GM23338 (cell line): ENCODE measurements around the gene RYR3. TPM values are rescaled to one million over a fixed set of nuclear protein-coding genes. Genes with fewer than 3 reads are reported as not detected.

Experiments
- ATAC-seq: fragments of 200-7000 bp; cut with Tn5 transposase; 3 replicates; pipeline ENCODE4 v1.9.1; 2020
- DNase-seq: peaks from one replicate; pipeline ENCODE4 v3.0.0-alpha.2; 2015; ENCODE audit warnings: low spot score
- H2AFZ ChIP-seq: fragments of 200-600 bp; sonication (generic); 2 replicates; pipeline ENCODE4 v1.8.0; 2016; ENCODE audit warnings: antibody characterized with exemption, mild to moderate bottlenecking, moderate library complexity
- H3F3A ChIP-seq: fragments of 200-600 bp; sonication (generic); replicated peaks from 2 replicates; pipeline ENCODE4 v1.8.0; 2017; ENCODE audit warnings: antibody characterized with exemption, mixed run types, low read depth
- H3K27ac ChIP-seq: fragments of 200-600 bp; sonication (generic); 2 replicates; pipeline ENCODE4 v1.6.1; 2016; ENCODE audit warnings: low read depth
- H3K27me3 ChIP-seq: fragments of 200-600 bp; sonication (generic); 2 replicates; pipeline ENCODE4 v1.8.0; 2016; ENCODE audit warnings: mild to moderate bottlenecking, mixed run types, moderate library complexity; ENCODE audit not compliant: insufficient read depth
- H3K36me3 ChIP-seq: fragments of 200-600 bp; sonication (generic); 2 replicates; pipeline ENCODE4 v1.8.0; 2016; ENCODE audit warnings: mild to moderate bottlenecking; ENCODE audit not compliant: insufficient read depth
- H3K4me1 ChIP-seq: fragments of 200-600 bp; sonication (generic); 2 replicates; pipeline ENCODE4 v1.8.0; 2016; ENCODE audit warnings: mild to moderate bottlenecking, moderate library complexity; ENCODE audit not compliant: insufficient read depth
- H3K4me2 ChIP-seq: fragments of 200-600 bp; sonication (generic); 2 replicates; pipeline ENCODE4 v1.7.1; 2017; ENCODE audit warnings: mixed run types
- H3K4me3 ChIP-seq: fragments of 200-600 bp; sonication (generic); 2 replicates; pipeline ENCODE4 v1.6.1; 2016; ENCODE audit warnings: mixed run types
- H3K79me2 ChIP-seq: fragments of 200-600 bp; sonication (generic); replicated peaks from 2 replicates; pipeline ENCODE4 v1.8.0; 2017; ENCODE audit warnings: mild to moderate bottlenecking; ENCODE audit not compliant: insufficient read depth
- H3K9me2 ChIP-seq: fragments of 200-600 bp; sonication (generic); 2 replicates; pipeline ENCODE4 v1.8.0; 2017; ENCODE audit not compliant: insufficient read depth
- H4K20me1 ChIP-seq: fragments of 200-600 bp; sonication (generic); replicated peaks from 2 replicates; pipeline ENCODE4 v1.8.0; 2017; ENCODE audit warnings: mild to moderate bottlenecking; ENCODE audit not compliant: insufficient read depth
- H3K27ac Mint-ChIP-seq: 2 replicates; pipeline ENCODE4 v1.8.0; 2020; ENCODE audit warnings: inconsistent platforms, mild to moderate bottlenecking, moderate library complexity, mixed read lengths
- H3K27me3 Mint-ChIP-seq: 3 replicates; pipeline ENCODE4 v1.8.0; 2022; ENCODE audit warnings: low read depth, mild to moderate bottlenecking, moderate library complexity, mixed read lengths, inconsistent platforms; ENCODE audit not compliant: insufficient read depth, poor library complexity
- H3K36me3 Mint-ChIP-seq: 3 replicates; pipeline ENCODE4 v1.8.0; 2021; ENCODE audit warnings: low read depth, mild to moderate bottlenecking, inconsistent platforms, moderate library complexity, mixed read lengths
- H3K4me1 Mint-ChIP-seq: 3 replicates; pipeline ENCODE4 v1.8.0; 2020; ENCODE audit warnings: mild to moderate bottlenecking, inconsistent platforms, mixed read lengths
- H3K4me3 Mint-ChIP-seq: 3 replicates; pipeline ENCODE4 v1.8.0; 2021; ENCODE audit warnings: moderate library complexity, mild to moderate bottlenecking, inconsistent platforms, mixed read lengths
- H3K9me3 Mint-ChIP-seq: 3 replicates; pipeline ENCODE4 v1.8.0; 2020; ENCODE audit warnings: moderate library complexity, mild to moderate bottlenecking, inconsistent platforms, mixed read lengths
- JUNB ChIP-seq: IDR thresholded peaks from one replicate; pipeline ENCODE4 v1.6.1; 2016; ENCODE audit warnings: antibody characterized with exemption; ENCODE audit not compliant: unreplicated experiment
- NANOG ChIP-seq: IDR thresholded peaks from 2 replicates; pipeline ENCODE4 v1.6.1; 2016; ENCODE audit warnings: antibody characterized with exemption, borderline replicate concordance
- STAT1 ChIP-seq: IDR thresholded peaks from one replicate; pipeline ENCODE4 v1.6.1; 2016; ENCODE audit warnings: antibody characterized with exemption; ENCODE audit not compliant: unreplicated experiment
- ZNF331 ChIP-seq: fragments of 250-450 bp; sonication (Bioruptor Pico); IDR thresholded peaks from 2 replicates; pipeline ENCODE4 v1.5.0; 2020; ENCODE audit warnings: low read depth, mild to moderate bottlenecking, moderate library complexity
- polyA plus RNA-seq: library from polyadenylated mRNA; unstranded; fragments of >200 nt; fragmentation: Nextera tagmentation; extraction: Ambion mirVana; gene quantifications from 2 replicates; pipeline ENCODE4 v1.2.1, GENCODE V29; 2016
- total RNA-seq: library from RNA; depleted of rRNA; stranded (reverse); fragments of >200 nt; shearing (Covaris generic); gene quantifications from 2 replicates; pipeline ENCODE4 v1.2.3, GENCODE V29; 2014
- TF ChIP-seq, protein P1 (sequence below), 2 experiments: fragments of 200-600 bp in 1 of 2; sonication (generic) in 1 of 2; conservative IDR thresholded peaks; 2 replicates each; pipeline versions ENCODE4 v1.5.1 to v1.6.1; 2016 to 2017; ENCODE audit warnings: antibody characterized with exemption in 2 of 2, low read depth in 2 of 2, mild to moderate bottlenecking in 2 of 2, moderate library complexity in 1 of 2
- TF ChIP-seq, protein P2 (sequence below): IDR thresholded peaks from one replicate; pipeline ENCODE4 v1.6.1; 2018; ENCODE audit warnings: antibody characterized with exemption; ENCODE audit not compliant: unreplicated experiment
- TF ChIP-seq, protein P3 (sequence below): fragments of 250-450 bp; sonication (Bioruptor Pico); IDR thresholded peaks from 2 replicates; pipeline ENCODE4 v1.5.0; 2020; ENCODE audit warnings: mild to moderate bottlenecking, moderate library complexity

RYR3 gene
- total and polyA plus RNA-seq, 2 experiments from 2014 or later, result 1.1 to 1.2 TPM

DNA sequence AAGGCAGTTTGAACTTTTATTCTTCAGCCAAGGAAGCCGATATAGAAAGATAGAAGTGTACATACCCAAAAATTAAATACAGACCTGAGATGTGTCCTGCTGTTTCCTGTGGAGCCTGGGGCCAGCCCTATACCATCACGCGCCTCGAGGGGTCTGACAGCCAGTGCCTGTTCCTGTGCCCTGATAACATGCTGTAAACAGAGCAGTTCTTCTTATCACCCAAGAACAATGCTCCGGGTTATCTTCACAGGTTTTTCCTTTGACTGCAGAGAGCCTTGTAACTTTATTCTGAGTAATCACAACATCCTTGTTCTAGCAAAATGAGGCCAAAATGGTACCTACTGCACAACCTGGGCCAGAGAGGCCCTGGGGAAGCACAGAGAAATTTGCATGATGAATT is 367.8 kb downstream of the RYR3 start:
- DNase-seq (no peak), ATAC-seq (no peak)
- Histone ChIP-seq H3K79me2 (no peaks in the 10 kb centered on the region), H3K27me3 (no peaks in the 10 kb centered on the region), H3K4me3 (no peak overlapping the region), H2AFZ (no peak overlapping the region), H3K27ac (no peak overlapping the region), H3K36me3 (no peaks in the 10 kb centered on the region), H4K20me1 (no peaks in the 10 kb centered on the region), H3K4me1 (peaks cover 2% of the 10 kb centered on the region; the same call in 1 of the 2 replicates), H3F3A (no peaks in the 10 kb centered on the region), H3K4me2 (no peak overlapping the region), H3K9me2 (no peaks in the 10 kb centered on the region)
- Mint-ChIP-seq H3K27ac (no peak overlapping the region), H3K27me3 (peaks cover 7% of the 10 kb centered on the region), H3K4me1 (peaks cover 5% of the 10 kb centered on the region), H3K4me3 (no peak overlapping the region), H3K9me3 (no peaks in the 10 kb centered on the region), H3K36me3 (no peaks in the 10 kb centered on the region)
- TF ChIP-seq, protein P1, sequence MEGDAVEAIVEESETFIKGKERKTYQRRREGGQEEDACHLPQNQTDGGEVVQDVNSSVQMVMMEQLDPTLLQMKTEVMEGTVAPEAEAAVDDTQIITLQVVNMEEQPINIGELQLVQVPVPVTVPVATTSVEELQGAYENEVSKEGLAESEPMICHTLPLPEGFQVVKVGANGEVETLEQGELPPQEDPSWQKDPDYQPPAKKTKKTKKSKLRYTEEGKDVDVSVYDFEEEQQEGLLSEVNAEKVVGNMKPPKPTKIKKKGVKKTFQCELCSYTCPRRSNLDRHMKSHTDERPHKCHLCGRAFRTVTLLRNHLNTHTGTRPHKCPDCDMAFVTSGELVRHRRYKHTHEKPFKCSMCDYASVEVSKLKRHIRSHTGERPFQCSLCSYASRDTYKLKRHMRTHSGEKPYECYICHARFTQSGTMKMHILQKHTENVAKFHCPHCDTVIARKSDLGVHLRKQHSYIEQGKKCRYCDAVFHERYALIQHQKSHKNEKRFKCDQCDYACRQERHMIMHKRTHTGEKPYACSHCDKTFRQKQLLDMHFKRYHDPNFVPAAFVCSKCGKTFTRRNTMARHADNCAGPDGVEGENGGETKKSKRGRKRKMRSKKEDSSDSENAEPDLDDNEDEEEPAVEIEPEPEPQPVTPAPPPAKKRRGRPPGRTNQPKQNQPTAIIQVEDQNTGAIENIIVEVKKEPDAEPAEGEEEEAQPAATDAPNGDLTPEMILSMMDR (conservative IDR thresholded peaks at IDR 0.05; ENCODE audit: low read depth in 2 of 2), result no peak
- no peak for TF ChIP-seq JUNB
- no peak for TF ChIP-seq STAT1
- no peak for TF ChIP-seq ZNF331 (CRISPR knock-in tag)
- no peak for TF ChIP-seq NANOG
- TF ChIP-seq, protein P2, sequence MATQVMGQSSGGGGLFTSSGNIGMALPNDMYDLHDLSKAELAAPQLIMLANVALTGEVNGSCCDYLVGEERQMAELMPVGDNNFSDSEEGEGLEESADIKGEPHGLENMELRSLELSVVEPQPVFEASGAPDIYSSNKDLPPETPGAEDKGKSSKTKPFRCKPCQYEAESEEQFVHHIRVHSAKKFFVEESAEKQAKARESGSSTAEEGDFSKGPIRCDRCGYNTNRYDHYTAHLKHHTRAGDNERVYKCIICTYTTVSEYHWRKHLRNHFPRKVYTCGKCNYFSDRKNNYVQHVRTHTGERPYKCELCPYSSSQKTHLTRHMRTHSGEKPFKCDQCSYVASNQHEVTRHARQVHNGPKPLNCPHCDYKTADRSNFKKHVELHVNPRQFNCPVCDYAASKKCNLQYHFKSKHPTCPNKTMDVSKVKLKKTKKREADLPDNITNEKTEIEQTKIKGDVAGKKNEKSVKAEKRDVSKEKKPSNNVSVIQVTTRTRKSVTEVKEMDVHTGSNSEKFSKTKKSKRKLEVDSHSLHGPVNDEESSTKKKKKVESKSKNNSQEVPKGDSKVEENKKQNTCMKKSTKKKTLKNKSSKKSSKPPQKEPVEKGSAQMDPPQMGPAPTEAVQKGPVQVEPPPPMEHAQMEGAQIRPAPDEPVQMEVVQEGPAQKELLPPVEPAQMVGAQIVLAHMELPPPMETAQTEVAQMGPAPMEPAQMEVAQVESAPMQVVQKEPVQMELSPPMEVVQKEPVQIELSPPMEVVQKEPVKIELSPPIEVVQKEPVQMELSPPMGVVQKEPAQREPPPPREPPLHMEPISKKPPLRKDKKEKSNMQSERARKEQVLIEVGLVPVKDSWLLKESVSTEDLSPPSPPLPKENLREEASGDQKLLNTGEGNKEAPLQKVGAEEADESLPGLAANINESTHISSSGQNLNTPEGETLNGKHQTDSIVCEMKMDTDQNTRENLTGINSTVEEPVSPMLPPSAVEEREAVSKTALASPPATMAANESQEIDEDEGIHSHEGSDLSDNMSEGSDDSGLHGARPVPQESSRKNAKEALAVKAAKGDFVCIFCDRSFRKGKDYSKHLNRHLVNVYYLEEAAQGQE, result no peak
- TF ChIP-seq, protein P3, sequence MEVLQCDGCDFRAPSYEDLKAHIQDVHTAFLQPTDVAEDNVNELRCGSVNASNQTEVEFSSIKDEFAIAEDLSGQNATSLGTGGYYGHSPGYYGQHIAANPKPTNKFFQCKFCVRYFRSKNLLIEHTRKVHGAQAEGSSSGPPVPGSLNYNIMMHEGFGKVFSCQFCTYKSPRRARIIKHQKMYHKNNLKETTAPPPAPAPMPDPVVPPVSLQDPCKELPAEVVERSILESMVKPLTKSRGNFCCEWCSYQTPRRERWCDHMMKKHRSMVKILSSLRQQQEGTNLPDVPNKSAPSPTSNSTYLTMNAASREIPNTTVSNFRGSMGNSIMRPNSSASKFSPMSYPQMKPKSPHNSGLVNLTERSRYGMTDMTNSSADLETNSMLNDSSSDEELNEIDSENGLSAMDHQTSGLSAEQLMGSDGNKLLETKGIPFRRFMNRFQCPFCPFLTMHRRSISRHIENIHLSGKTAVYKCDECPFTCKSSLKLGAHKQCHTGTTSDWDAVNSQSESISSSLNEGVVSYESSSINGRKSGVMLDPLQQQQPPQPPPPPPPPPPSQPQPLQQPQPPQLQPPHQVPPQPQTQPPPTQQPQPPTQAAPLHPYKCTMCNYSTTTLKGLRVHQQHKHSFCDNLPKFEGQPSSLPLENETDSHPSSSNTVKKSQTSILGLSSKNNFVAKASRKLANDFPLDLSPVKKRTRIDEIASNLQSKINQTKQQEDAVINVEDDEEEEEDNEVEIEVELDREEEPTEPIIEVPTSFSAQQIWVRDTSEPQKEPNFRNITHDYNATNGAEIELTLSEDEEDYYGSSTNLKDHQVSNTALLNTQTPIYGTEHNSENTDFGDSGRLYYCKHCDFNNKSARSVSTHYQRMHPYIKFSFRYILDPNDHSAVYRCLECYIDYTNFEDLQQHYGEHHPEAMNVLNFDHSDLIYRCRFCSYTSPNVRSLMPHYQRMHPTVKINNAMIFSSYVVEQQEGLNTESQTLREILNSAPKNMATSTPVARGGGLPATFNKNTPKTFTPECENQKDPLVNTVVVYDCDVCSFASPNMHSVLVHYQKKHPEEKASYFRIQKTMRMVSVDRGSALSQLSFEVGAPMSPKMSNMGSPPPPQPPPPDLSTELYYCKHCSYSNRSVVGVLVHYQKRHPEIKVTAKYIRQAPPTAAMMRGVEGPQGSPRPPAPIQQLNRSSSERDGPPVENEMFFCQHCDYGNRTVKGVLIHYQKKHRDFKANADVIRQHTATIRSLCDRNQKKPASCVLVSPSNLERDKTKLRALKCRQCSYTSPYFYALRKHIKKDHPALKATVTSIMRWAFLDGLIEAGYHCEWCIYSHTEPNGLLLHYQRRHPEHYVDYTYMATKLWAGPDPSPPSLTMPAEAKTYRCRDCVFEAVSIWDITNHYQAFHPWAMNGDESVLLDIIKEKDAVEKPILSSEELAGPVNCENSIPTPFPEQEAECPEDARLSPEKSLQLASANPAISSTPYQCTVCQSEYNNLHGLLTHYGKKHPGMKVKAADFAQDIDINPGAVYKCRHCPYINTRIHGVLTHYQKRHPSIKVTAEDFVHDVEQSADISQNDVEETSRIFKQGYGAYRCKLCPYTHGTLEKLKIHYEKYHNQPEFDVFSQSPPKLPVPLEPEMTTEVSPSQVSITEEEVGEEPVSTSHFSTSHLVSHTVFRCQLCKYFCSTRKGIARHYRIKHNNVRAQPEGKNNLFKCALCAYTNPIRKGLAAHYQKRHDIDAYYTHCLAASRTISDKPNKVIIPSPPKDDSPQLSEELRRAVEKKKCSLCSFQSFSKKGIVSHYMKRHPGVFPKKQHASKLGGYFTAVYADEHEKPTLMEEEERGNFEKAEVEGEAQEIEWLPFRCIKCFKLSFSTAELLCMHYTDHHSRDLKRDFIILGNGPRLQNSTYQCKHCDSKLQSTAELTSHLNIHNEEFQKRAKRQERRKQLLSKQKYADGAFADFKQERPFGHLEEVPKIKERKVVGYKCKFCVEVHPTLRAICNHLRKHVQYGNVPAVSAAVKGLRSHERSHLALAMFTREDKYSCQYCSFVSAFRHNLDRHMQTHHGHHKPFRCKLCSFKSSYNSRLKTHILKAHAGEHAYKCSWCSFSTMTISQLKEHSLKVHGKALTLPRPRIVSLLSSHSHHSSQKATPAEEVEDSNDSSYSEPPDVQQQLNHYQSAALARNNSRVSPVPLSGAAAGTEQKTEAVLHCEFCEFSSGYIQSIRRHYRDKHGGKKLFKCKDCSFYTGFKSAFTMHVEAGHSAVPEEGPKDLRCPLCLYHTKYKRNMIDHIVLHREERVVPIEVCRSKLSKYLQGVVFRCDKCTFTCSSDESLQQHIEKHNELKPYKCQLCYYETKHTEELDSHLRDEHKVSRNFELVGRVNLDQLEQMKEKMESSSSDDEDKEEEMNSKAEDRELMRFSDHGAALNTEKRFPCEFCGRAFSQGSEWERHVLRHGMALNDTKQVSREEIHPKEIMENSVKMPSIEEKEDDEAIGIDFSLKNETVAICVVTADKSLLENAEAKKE (CRISPR knock-in tag), result no peak
